GM23338 (cell line): ENCODE results near the gene KCNK4. TPM values are rescaled to one million over a fixed set of nuclear protein-coding genes. Genes with fewer than 3 reads are reported as not detected.

Experiments
- ATAC-seq: fragments of 200-7000 bp; cut with Tn5 transposase; 3 replicates; pipeline ENCODE4 v1.9.1; 2020
- DNase-seq: peaks from one replicate; pipeline ENCODE4 v3.0.0-alpha.2; 2015; ENCODE audit warnings: low spot score
- H2AFZ ChIP-seq: fragments of 200-600 bp; sonication (generic); 2 replicates; pipeline ENCODE4 v1.8.0; 2016; ENCODE audit warnings: antibody characterized with exemption, mild to moderate bottlenecking, moderate library complexity
- H3F3A ChIP-seq: fragments of 200-600 bp; sonication (generic); replicated peaks from 2 replicates; pipeline ENCODE4 v1.8.0; 2017; ENCODE audit warnings: antibody characterized with exemption, mixed run types, low read depth
- H3K27ac ChIP-seq: fragments of 200-600 bp; sonication (generic); 2 replicates; pipeline ENCODE4 v1.6.1; 2016; ENCODE audit warnings: low read depth
- H3K27me3 ChIP-seq: fragments of 200-600 bp; sonication (generic); 2 replicates; pipeline ENCODE4 v1.8.0; 2016; ENCODE audit warnings: mild to moderate bottlenecking, mixed run types, moderate library complexity; ENCODE audit not compliant: insufficient read depth
- H3K36me3 ChIP-seq: fragments of 200-600 bp; sonication (generic); 2 replicates; pipeline ENCODE4 v1.8.0; 2016; ENCODE audit warnings: mild to moderate bottlenecking; ENCODE audit not compliant: insufficient read depth
- H3K4me1 ChIP-seq: fragments of 200-600 bp; sonication (generic); 2 replicates; pipeline ENCODE4 v1.8.0; 2016; ENCODE audit warnings: mild to moderate bottlenecking, moderate library complexity; ENCODE audit not compliant: insufficient read depth
- H3K4me2 ChIP-seq: fragments of 200-600 bp; sonication (generic); 2 replicates; pipeline ENCODE4 v1.7.1; 2017; ENCODE audit warnings: mixed run types
- H3K4me3 ChIP-seq: fragments of 200-600 bp; sonication (generic); 2 replicates; pipeline ENCODE4 v1.6.1; 2016; ENCODE audit warnings: mixed run types
- H3K79me2 ChIP-seq: fragments of 200-600 bp; sonication (generic); replicated peaks from 2 replicates; pipeline ENCODE4 v1.8.0; 2017; ENCODE audit warnings: mild to moderate bottlenecking; ENCODE audit not compliant: insufficient read depth
- H3K9me2 ChIP-seq: fragments of 200-600 bp; sonication (generic); 2 replicates; pipeline ENCODE4 v1.8.0; 2017; ENCODE audit not compliant: insufficient read depth
- H4K20me1 ChIP-seq: fragments of 200-600 bp; sonication (generic); replicated peaks from 2 replicates; pipeline ENCODE4 v1.8.0; 2017; ENCODE audit warnings: mild to moderate bottlenecking; ENCODE audit not compliant: insufficient read depth
- H3K27ac Mint-ChIP-seq: 2 replicates; pipeline ENCODE4 v1.8.0; 2020; ENCODE audit warnings: inconsistent platforms, mild to moderate bottlenecking, moderate library complexity, mixed read lengths
- H3K27me3 Mint-ChIP-seq: 3 replicates; pipeline ENCODE4 v1.8.0; 2022; ENCODE audit warnings: low read depth, mild to moderate bottlenecking, moderate library complexity, mixed read lengths, inconsistent platforms; ENCODE audit not compliant: insufficient read depth, poor library complexity
- H3K36me3 Mint-ChIP-seq: 3 replicates; pipeline ENCODE4 v1.8.0; 2021; ENCODE audit warnings: low read depth, mild to moderate bottlenecking, inconsistent platforms, moderate library complexity, mixed read lengths
- H3K4me1 Mint-ChIP-seq: 3 replicates; pipeline ENCODE4 v1.8.0; 2020; ENCODE audit warnings: mild to moderate bottlenecking, inconsistent platforms, mixed read lengths
- H3K4me3 Mint-ChIP-seq: 3 replicates; pipeline ENCODE4 v1.8.0; 2021; ENCODE audit warnings: moderate library complexity, mild to moderate bottlenecking, inconsistent platforms, mixed read lengths
- H3K9me3 Mint-ChIP-seq: 3 replicates; pipeline ENCODE4 v1.8.0; 2020; ENCODE audit warnings: moderate library complexity, mild to moderate bottlenecking, inconsistent platforms, mixed read lengths
- CREB1 ChIP-seq: fragments of 250-450 bp; sonication (Bioruptor Pico); IDR thresholded peaks from 2 replicates; pipeline ENCODE4 v1.5.0; 2020; ENCODE audit warnings: low read depth, mild to moderate bottlenecking, moderate library complexity
- JUNB ChIP-seq: IDR thresholded peaks from one replicate; pipeline ENCODE4 v1.6.1; 2016; ENCODE audit warnings: antibody characterized with exemption; ENCODE audit not compliant: unreplicated experiment
- POLR2AphosphoS5 ChIP-seq: IDR thresholded peaks from 2 replicates; pipeline ENCODE4 v1.6.1; 2016; ENCODE audit warnings: antibody characterized with exemption, low read depth
- ZNF462 ChIP-seq: fragments of 250-450 bp; sonication (Bioruptor Pico); IDR thresholded peaks from 2 replicates; pipeline ENCODE4 v1.5.0; 2020; ENCODE audit warnings: mild to moderate bottlenecking, moderate library complexity
- polyA plus RNA-seq: library from polyadenylated mRNA; unstranded; fragments of >200 nt; fragmentation: Nextera tagmentation; extraction: Ambion mirVana; gene quantifications from 2 replicates; pipeline ENCODE4 v1.2.1, GENCODE V29; 2016
- total RNA-seq: library from RNA; depleted of rRNA; stranded (reverse); fragments of >200 nt; shearing (Covaris generic); gene quantifications from 2 replicates; pipeline ENCODE4 v1.2.3, GENCODE V29; 2014
- TF ChIP-seq, protein P1 (sequence below): IDR thresholded peaks from 2 replicates; pipeline ENCODE4 v1.6.1; 2016; ENCODE audit warnings: antibody characterized with exemption

The KCNK4 gene
- total and polyA plus RNA-seq, 2 experiments from 2014 or later: 1.0 TPM; not detected in 1

DNA sequence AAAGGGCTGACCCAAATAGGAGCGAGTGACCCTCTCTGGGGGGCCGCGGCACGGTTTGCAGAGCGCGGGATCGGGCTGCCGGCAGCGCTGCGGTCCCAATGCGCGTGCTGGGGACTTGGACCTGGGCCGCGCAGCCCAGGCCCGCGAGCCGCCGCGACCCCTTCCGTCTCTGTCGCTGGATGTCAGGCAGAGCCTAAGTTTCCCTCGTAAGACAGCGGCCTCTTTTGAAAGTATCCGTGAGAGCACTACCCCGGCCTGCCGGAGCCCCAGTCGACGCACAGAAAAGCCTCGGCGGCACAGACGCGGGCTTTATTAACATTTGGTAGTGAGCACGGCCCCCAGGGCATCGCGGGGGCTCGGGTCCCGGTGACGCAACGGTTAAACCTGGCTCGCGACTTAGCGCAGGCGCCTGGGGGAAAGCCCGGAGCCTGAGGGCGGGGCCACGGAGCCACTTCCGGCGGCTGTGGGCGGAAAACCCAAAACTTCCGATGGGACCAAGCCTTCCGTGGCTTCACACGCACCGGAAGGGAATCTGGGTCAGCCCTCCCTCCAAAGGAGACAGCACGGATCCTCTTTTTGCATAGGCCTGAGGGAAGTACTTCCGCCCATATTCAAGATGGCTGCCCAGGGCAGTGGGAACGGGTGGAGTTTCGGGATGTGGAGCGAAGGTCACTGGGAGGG, 21.4 kb upstream of the KCNK4 start (continued):
- TF ChIP-seq ZNF462 (no peak), CREB1 (CRISPR knock-in tag) (peak; percentile 60; the same call in 1 of the 2 replicates)

DNA sequence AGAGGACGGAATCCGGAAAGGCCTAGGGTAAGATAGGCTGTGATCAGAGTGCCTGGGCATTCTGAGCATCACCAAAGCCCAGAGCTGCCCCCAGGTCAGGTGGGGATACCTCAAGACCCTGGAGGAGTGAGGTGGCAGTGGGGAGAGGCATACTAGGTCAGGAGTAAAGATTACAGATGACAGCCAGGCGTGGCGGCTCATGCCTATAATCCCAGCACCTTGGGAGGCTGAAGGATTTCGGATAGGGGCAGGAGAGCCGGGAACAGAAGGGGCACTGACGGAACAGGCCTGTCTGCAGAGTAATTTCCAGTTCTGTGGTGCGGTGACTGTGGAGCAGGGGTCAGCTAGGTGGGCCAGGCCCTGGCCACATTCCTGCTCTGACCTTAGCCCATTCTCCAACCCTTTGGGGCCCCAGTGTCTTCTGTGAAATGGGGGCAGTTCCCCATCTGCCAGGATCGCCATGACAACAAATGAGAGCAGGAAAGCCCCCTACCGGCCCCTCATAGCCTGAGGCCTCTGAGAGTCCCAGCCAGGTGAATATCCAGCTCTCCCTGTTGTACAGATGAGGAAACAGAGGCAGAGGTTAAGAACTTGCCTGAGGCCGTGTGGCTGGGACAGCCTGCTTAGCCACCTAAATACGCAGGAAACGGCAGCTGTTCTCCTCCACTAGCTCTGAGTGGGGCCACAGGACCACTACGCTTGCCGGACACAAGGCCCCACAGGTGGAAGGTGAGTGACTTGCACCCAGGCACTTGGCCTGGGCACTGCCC, 15.9 kb upstream of the KCNK4 start:
- H3K9me2 ChIP-seq: no peaks in the 10 kb centered on the region
- H3K27ac ChIP-seq: no peak overlapping the region
- ATAC-seq (no peak), DNase-seq (no peak)
- H3F3A ChIP-seq: peaks cover 13% of the 10 kb centered on the region
- H4K20me1 ChIP-seq: no peaks in the 10 kb centered on the region; the same call in 1 of the 2 replicates
- H3K4me1 ChIP-seq: peaks cover 3% of the 10 kb centered on the region; the same call in 1 of the 2 replicates
- no peaks in the 10 kb centered on the region; the same call in 1 of the 3 replicates for H3K36me3 Mint-ChIP-seq
- no peak overlapping the region for H3K4me2 ChIP-seq
- H3K27ac Mint-ChIP-seq: no peak overlapping the region
- no peak overlapping the region for H3K4me3 Mint-ChIP-seq
- H3K27me3 Mint-ChIP-seq: peaks cover 14% of the 10 kb centered on the region
- H3K27me3 ChIP-seq: no peaks in the 10 kb centered on the region
- no peaks in the 10 kb centered on the region for H3K79me2 ChIP-seq
- peaks cover under 1% of the 10 kb centered on the region; the same call in 1 of the 3 replicates for H3K9me3 Mint-ChIP-seq
- no peak overlapping the region for H2AFZ ChIP-seq
- H3K4me3 ChIP-seq: no peak overlapping the region
- peaks cover 12% of the 10 kb centered on the region; the same call in 2 of the 3 replicates for H3K4me1 Mint-ChIP-seq
- no peaks in the 10 kb centered on the region for H3K36me3 ChIP-seq
- TF ChIP-seq JUNB: no peak
- TF ChIP-seq CREB1 (CRISPR knock-in tag): no peak
- TF ChIP-seq, protein P1, sequence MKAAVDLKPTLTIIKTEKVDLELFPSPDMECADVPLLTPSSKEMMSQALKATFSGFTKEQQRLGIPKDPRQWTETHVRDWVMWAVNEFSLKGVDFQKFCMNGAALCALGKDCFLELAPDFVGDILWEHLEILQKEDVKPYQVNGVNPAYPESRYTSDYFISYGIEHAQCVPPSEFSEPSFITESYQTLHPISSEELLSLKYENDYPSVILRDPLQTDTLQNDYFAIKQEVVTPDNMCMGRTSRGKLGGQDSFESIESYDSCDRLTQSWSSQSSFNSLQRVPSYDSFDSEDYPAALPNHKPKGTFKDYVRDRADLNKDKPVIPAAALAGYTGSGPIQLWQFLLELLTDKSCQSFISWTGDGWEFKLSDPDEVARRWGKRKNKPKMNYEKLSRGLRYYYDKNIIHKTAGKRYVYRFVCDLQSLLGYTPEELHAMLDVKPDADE: no peak
- no peak for TF ChIP-seq ZNF462
- no peak for TF ChIP-seq POLR2AphosphoS5
